Measurements from ENCODE around the gene OR52E5. TPM values are rescaled to one million over a fixed set of nuclear protein-coding genes. Genes with fewer than 3 reads are reported as not detected.

Gene OR52E5
- total and polyA plus RNA-seq, 2 experiments from 2014 or later = not detected

DNA sequence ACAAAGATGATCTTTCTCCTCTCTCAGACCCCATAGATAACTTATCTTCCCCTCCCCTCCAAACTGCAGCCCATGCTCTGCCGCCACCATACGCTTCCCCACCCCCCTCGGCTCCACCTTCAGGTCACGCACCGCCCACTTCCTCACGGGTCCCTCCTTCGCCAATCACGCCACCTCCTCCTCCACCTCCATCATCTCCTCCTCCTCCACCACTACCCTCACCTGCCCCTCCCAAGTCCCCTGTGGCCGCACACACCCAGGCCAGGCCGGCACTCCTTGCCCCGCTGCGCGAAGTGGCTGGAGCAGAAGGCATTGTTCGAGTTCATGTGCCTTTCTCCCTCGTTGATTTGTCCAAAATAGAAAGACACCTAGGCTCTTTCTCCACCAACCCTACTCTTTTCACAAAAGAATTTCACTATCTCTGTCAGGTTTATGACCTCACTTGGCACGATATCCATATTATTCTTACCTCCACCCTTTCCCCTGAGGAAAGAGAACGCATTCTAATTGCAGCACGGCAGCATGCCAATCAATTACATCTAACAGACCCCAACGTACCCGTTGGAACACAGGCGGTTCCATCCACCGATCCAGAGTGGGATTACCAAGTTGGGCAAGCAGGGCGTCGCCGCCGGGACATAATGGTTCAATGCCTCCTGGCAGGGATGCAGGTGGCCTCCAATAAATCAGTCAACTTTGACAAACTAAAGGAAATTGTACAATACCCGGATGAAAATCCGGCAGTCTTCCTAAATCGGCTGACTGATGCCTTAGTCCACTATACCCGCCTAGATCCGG lies 36.8 kb downstream of the OR52E5 start:
- Histone ChIP-seq H3K4me2 (ENCODE audit: unreplicated experiment) (no peak overlapping the region), H3F3A (ENCODE audit: insufficient read depth) (no peaks in the 10 kb centered on the region), H4K20me1 (ENCODE audit: insufficient read depth) (no peaks in the 10 kb centered on the region), H3K4me1 (ENCODE audit: insufficient read depth) (no peaks in the 10 kb centered on the region), H3K79me2 (ENCODE audit: insufficient read depth) (no peaks in the 10 kb centered on the region), H2AFZ (no peak overlapping the region), H3K27me3 (replicated peaks; ENCODE audit: insufficient read depth) (no peaks in the 10 kb centered on the region), H3K9me3 (ENCODE audit: low read depth) (no peaks in the 10 kb centered on the region), H3K36me3 (ENCODE audit: low read depth) (no peaks in the 10 kb centered on the region), H3K9me2 (ENCODE audit: insufficient read depth) (no peaks in the 10 kb centered on the region), H3K27ac (no peak overlapping the region), H3K9ac (no peak overlapping the region), H3K4me3 (no peak overlapping the region)
- no peak for DNase-seq
- 55 to 58% methylated on average over 31 of the region's 31 CpGs for WGBS, 2 experiments (ENCODE audit: low coverage in 1 of 2, low lambda C conversion rate in 2 of 2, missing lambda C conversion rate in 2 of 2)
- TF ChIP-seq EZH2phosphoT487 (IDR thresholded peaks at IDR 0.05; ENCODE audit: insufficient read depth, low read depth) (no peak), EZH2 (IDR thresholded peaks at IDR 0.05; ENCODE audit: insufficient read depth, poor library complexity, severe bottlenecking) (no peak)
- in situ Hi-C loops (cut with MboI) = no loop called here

DNA sequence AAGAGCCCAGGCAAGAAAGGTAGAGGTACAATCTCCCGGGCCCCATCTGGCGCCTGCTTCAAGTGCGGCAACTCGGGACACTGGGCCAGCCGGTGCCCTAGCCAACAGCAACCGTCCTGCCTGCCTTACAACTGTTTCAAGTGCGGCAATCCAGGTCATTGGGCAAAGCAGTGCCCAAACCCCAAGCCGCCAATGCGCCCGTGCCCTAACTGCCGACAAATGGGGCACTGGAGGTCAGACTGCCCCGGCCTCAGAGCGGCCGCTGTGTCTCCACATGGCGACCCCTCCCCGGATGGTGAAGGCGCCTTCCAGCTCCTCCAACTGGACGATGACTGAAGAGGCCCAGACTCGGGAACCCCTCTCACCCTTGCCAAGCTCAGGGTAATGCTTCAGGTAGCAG lies 37.6 kb downstream of the OR52E5 start:
- H3K4me3 ChIP-seq = no peak overlapping the region
- H2AFZ ChIP-seq = no peak overlapping the region
- H3K79me2 ChIP-seq (ENCODE audit: insufficient read depth) = no peaks in the 10 kb centered on the region
- TF ChIP-seq EZH2 (IDR thresholded peaks at IDR 0.05; ENCODE audit: insufficient read depth, poor library complexity, severe bottlenecking) = no peak
- no peak for TF ChIP-seq EZH2phosphoT487 (IDR thresholded peaks at IDR 0.05; ENCODE audit: insufficient read depth, low read depth)
- H3K9me3 ChIP-seq (ENCODE audit: low read depth) = no peaks in the 10 kb centered on the region
- no peak for DNase-seq
- H3K4me1 ChIP-seq (ENCODE audit: insufficient read depth) = no peaks in the 10 kb centered on the region
- H4K20me1 ChIP-seq (ENCODE audit: insufficient read depth) = no peaks in the 10 kb centered on the region
- H3F3A ChIP-seq (ENCODE audit: insufficient read depth) = no peaks in the 10 kb centered on the region
- in situ Hi-C loops (cut with MboI) = no loop called here
- H3K9me2 ChIP-seq (ENCODE audit: insufficient read depth) = no peaks in the 10 kb centered on the region
- H3K9ac ChIP-seq = no peak overlapping the region
- no peak overlapping the region for H3K27ac ChIP-seq
- H3K36me3 ChIP-seq (ENCODE audit: low read depth) = no peaks in the 10 kb centered on the region
- no peak overlapping the region for H3K4me2 ChIP-seq (ENCODE audit: unreplicated experiment)
- H3K27me3 ChIP-seq (replicated peaks; ENCODE audit: insufficient read depth) = no peaks in the 10 kb centered on the region
- 57 to 58% methylated on average over 18 to 19 of the region's 19 CpGs for WGBS, 2 experiments (ENCODE audit: low coverage in 1 of 2, low lambda C conversion rate in 2 of 2, missing lambda C conversion rate in 2 of 2)

DNA sequence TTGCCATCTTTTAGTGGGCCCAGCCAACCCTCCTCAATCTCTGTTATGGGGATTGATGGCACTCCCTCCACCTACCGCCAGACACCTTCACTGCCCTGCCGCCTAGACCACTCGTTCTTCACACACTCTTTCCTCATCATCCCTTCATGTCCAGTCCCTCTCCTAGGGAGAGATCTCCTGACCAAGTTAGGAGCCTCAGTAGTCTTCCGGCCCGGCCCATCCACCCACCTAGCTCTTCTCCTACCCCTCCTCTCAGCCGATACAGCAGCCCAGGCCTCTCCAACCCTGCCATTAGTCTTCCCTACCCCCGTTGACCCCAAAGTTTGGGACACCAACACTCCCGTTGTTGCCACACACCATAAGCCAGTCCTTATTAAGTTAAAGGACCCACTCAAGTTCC lies 38.1 kb downstream of the OR52E5 start:
- no peaks in the 10 kb centered on the region for H3K4me1 ChIP-seq (ENCODE audit: insufficient read depth)
- 37 to 46% methylated on average over 8 of the region's 8 CpGs for WGBS, 2 experiments (ENCODE audit: low coverage in 1 of 2, low lambda C conversion rate in 2 of 2, missing lambda C conversion rate in 2 of 2)

DNA sequence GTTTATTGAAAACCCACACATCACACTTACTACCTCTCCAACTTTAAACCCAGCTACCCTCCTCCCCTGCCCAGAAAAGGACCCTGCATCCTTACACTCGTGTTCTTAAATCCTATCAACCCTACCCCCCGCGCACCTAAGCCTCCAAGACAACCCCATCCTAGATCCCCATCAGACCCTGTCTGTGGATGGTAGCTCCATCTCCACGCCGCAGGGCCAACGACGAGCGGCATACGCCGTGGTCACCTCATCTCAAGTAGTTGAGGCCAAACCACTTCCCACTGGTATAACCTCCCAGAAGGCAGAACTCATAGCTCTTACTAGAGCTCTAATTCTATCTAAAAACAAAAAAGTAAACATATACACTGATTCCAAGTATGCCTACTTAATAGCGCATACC lies 39.7 kb downstream of the OR52E5 start:
- no peaks in the 10 kb centered on the region for H3K9me2 ChIP-seq (ENCODE audit: insufficient read depth)
- H3K27me3 ChIP-seq (replicated peaks; ENCODE audit: insufficient read depth) = no peaks in the 10 kb centered on the region
- in situ Hi-C loops (cut with MboI) = no loop called here
- H3K9me3 ChIP-seq (ENCODE audit: low read depth) = no peaks in the 10 kb centered on the region
- WGBS, 2 experiments (ENCODE audit: low coverage in 1 of 2, low lambda C conversion rate in 2 of 2, missing lambda C conversion rate in 2 of 2) = 73 to 80% methylated on average over 11 of the region's 11 CpGs
- no peak overlapping the region for H3K9ac ChIP-seq
- DNase-seq = no peak
- no peaks in the 10 kb centered on the region for H3K36me3 ChIP-seq (ENCODE audit: low read depth)
- TF ChIP-seq EZH2phosphoT487 (IDR thresholded peaks at IDR 0.05; ENCODE audit: insufficient read depth, low read depth) (no peak), EZH2 (IDR thresholded peaks at IDR 0.05; ENCODE audit: insufficient read depth, poor library complexity, severe bottlenecking) (no peak)
- no peaks in the 10 kb centered on the region for H3K79me2 ChIP-seq (ENCODE audit: insufficient read depth)
- no peaks in the 10 kb centered on the region for H3F3A ChIP-seq (ENCODE audit: insufficient read depth)
- H4K20me1 ChIP-seq (ENCODE audit: insufficient read depth) = no peaks in the 10 kb centered on the region
- H3K4me2 ChIP-seq (ENCODE audit: unreplicated experiment) = no peak overlapping the region
- H3K4me3 ChIP-seq = no peak overlapping the region
- H3K4me1 ChIP-seq (ENCODE audit: insufficient read depth) = no peaks in the 10 kb centered on the region
- no peak overlapping the region for H2AFZ ChIP-seq
- H3K27ac ChIP-seq = no peak overlapping the region

More for the DNA sequence above, 38.1 kb downstream of the OR52E5 start:
- no peaks in the 10 kb centered on the region for H3F3A ChIP-seq (ENCODE audit: insufficient read depth)
- H3K9me3 ChIP-seq (ENCODE audit: low read depth) = no peaks in the 10 kb centered on the region
- no peaks in the 10 kb centered on the region for H3K36me3 ChIP-seq (ENCODE audit: low read depth)
- no peak for DNase-seq
- H4K20me1 ChIP-seq (ENCODE audit: insufficient read depth) = no peaks in the 10 kb centered on the region
- H3K79me2 ChIP-seq (ENCODE audit: insufficient read depth) = no peaks in the 10 kb centered on the region
- H3K4me2 ChIP-seq (ENCODE audit: unreplicated experiment) = no peak overlapping the region
- no peaks in the 10 kb centered on the region for H3K27me3 ChIP-seq (replicated peaks; ENCODE audit: insufficient read depth)
- no peak overlapping the region for H3K4me3 ChIP-seq
- TF ChIP-seq EZH2 (IDR thresholded peaks at IDR 0.05; ENCODE audit: insufficient read depth, poor library complexity, severe bottlenecking) (no peak), EZH2phosphoT487 (IDR thresholded peaks at IDR 0.05; ENCODE audit: insufficient read depth, low read depth) (no peak)
- H3K27ac ChIP-seq = no peak overlapping the region
- in situ Hi-C loops (cut with MboI) = no loop called here
- no peak overlapping the region for H2AFZ ChIP-seq
- no peak overlapping the region for H3K9ac ChIP-seq
- H3K9me2 ChIP-seq (ENCODE audit: insufficient read depth) = no peaks in the 10 kb centered on the region

Data from GM23248 (cell line).